HL-60/S4 (cell line): ENCODE data around the gene ALDH3B2.
"Not testable (repeated sequence)": the region's sequence is repeated elsewhere in the genome, so short reads cannot be mapped to it uniquely, and the experiment has no call there.

Source experiments
- in situ Hi-C: fragments of 300-500 bp; cut with MboI; formaldehyde crosslinking; loops from 2 replicates; pipeline ENCODE4 v1.14.3; 2022; ENCODE audit warnings: low sequenced_read_pairs

ALDH3B2 gene

DNA sequence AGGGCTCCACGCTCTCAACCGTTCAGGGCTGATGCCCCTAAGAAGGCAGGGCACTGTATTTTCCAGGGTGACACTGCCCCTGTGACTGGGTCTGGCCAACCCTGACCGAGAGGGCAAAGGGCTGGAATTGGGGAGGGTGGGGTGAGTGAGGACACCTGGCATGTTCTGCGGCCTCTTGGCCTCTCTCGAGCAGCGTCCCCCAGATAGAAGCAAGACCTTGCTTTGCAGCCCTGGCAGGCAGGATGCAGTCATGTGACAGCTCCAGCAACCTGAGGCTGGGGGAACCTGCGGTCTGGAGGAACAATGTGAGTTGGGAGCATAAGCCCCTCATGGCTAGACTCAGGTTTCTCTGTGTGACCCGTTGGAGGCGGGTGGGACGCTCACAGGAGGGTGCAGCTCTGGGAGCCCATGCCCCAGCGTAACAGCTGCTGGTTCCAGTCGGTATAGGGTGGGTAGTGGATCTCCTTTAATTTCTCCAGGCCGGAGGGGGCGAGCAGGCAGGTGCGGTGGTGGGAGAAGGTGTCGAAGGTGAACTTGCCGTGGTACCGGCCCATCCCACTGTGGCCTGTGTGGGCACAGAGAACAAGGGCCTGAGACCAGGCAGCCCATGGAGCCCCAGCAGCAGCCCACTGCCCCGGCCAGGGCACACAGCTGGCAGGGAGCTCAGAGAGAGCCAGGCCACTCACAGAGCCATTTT lies 11.4 kb downstream of the ALDH3B2 start:
- in situ Hi-C loops: no loop called here

DNA sequence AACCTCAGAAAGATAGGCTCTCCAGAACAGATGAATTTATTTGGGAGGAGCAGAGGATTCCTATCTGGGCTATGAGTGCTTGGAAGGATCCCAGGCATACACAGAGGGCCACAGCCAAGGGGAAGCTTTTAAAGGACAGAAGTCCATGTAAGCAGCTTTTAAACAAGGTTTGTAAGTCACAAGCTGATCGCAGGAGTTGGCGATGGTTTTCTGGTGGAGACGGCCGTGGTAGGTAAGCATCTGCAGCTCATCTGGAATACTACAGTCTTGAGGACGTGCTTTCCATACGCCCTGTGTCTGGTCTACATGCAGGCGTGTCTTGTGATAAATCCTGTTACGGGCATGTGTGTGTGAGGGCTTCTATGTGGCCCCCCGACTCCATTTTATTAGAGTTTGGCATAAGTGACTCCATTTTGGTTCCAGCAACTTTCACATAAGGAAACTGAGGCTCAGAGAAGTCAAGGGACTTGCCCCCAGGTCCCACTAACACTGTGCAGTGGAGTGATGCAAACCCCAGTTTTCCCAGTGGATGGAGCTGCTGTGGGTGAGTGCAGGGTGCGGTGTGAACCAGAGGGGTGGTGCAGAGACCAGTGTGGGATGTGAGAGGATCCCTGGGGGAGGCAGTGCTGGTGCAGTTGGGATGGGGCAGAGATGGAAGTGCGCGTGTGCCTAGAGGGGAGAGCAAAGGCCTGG lies 12.1 kb downstream of the ALDH3B2 start:
- in situ Hi-C loops: no loop called here

DNA sequence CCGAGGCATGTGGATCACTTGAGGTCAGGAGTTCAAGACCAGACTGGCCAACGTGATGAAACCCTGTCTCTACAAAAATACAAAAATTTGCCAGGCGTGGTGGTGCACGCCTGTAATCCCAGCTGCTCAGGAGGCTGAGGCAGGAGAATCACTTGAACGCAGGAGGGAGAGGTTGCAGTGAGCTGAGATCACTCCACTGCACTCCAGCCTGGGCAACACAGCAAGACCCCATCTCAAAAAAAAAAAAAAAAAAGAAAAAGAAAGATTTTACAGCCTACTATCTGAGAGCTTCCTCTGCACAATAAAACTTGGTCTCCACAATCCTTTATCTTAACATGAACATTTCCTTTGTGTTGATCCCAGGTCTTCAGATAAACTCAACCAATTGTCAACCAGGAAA lies 13.7 kb downstream of the ALDH3B2 start:
- in situ Hi-C loops: not testable (repeated sequence)

DNA sequence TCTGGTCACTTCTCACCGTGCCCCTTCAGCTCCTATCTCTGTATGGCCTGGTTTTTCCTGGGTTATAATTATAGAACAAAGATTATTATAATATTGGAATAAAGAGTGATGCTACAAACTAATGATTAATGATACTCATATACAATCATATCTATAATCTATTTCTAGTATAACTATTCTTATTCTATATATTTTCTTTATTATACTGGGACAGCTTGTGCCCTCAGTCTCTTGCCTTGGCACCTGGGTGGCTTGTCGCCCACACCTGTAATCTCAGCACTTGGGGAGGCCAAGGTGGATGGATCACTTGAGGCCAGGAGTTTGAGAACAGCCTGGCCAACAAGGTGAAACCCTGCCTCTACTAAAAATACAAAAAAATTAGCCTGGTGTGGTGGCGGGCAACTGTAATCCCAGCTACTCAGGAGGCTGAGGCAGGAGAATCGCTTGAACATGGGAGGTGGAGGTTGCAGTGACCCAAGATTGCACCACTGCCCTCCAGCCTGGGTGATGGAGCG lies 14.7 kb downstream of the ALDH3B2 start:
- in situ Hi-C loops: not testable (repeated sequence)

DNA sequence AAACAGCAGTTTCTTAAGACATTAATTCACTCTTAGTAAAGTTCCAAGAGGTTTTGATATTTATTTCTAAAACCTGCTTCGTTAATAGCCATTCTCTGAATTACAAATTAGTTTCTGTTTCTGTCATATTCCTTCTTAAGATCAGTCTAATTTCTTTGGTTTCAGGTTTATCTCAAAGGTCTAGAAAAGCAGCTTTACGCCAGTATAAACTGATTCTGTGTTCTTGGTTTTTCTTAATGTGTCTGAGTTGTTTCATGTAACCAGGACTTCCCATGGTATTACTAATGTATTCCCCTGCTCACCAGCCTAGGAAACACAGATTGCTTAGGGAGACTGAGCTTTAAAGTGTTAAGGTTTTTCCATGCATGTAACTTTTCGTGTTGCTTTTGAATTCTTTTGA lies 17.1 kb downstream of the ALDH3B2 start:
- in situ Hi-C loops: no loop called here

DNA sequence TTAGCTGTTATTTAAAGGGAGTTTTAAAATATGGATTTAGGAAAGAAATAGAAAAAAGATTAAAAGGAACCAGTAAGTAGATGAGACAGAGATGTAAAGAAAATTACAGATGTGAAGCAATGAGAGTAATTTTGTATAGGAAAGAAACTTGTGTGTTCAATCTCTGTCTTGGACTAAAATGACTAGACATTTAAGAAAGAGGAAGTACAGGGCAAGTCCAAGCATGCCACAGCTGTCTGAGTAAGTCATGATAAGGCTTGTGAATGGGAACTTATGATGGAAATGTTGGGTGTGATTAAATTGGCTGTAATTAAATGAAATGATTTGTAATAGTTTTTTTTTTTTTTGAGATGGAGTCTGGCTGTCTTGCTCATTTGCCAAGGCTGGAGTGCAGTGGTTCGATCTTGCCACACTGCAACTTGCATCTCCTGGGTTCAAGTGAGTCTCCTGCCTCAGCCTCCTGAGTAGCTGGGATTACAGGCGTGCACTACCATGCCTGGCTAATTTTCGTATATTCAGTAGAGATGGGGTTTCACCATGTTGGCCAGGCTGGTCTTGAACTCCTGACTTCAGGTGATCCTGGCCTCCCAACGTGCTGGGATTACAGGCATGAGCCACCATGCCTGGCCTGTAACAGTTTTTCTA lies 18.0 kb downstream of the ALDH3B2 start:
- in situ Hi-C loops: no loop called here

DNA sequence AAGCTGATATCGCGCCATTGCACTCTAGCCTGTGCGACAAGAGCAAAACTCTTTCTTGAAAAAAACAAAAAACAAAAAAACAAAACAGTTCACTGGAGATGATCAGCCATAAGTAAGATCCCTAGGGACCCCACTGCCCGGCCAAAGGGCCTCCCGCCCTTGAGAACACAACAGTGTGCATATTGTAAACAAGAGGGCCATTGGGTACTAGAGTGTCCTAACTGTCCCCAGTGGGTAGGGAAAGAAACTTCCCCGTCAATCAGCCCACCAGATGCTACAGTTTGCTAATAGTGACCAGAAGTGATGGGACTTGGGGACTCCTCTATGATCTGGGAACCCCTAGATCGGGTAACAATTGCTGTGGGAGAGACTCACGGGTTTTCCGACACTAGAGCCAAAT lies 20.2 kb downstream of the ALDH3B2 start:
- in situ Hi-C loops: no loop called here

DNA sequence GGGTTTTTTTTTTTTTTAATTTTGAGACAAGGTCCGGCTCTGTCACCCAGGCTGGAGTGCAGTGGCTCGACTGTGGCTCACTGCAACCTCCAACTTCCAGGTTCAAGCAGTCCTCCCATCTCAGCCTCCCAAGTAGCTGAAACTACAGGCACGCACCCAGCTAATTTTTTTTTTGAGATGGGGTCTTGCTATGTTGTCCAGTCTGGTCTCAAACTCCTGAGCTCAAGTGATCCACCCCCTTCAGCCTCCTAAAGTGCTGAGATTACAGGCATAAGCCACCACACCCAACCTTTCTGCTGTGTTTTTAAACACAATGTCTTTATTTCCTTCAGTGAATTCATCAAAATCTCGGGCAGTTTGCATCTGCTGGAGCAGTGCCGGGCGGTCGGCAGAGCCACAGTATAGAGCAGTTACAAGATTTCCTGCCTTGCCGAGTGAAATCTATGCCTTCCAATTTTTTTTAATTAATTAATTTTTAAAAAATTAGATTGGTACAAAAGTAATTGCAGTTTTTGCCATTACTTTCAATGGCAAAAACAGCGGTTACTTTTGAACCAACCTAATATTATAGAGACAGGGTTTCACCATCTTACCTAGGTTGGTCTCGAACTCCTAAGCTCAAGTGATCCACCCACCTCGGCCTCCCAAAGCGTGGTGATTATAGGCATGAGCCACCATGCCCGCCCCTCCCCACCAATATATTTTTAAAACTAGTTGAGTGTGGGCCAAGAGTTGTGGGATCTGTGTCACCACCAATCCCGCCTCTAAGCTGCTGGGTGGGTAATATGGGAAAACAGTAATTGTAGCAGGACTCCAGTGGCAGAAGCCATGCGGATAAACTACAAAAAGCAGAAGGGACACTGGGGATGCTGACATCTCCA lies 21.2 kb downstream of the ALDH3B2 start:
- in situ Hi-C loops: no loop called here

DNA sequence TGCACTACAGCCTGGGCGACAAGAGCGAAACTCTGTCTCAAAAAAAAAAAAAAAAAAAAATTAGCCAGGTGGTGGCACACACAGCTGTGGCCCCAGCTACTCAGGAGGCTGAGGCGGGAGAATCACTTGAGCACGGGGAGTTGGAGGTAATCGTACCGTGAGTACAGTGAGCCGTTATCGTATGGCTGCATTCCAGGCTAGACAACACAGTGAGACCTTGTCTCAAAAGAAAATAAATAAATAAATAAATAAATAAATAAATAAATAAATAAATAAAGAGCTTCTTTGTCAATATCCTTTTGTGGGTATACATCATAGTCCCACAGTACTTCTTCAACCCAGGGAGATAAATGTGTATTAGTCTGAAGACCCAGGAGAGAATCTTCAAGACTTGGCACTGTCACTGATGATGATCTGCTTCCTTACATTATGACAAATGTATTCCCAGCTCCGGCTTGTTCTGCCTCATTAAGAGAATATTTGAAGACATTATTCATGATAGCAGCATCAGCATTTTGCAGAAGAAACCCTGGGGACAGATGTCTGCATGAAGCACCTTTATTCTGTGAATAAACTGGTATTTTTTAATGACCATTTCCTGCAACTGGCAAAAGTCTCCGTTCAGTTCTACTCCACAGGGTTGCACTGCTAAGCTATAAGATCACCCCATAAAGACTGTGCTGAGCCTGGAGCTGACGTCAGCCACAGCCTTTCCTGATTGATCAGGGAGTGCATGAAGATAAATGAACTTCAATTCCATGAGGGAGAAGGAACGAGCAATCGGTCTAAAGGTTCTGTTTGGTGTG lies 22.2 kb downstream of the ALDH3B2 start:
- in situ Hi-C loops: no loop called here

DNA sequence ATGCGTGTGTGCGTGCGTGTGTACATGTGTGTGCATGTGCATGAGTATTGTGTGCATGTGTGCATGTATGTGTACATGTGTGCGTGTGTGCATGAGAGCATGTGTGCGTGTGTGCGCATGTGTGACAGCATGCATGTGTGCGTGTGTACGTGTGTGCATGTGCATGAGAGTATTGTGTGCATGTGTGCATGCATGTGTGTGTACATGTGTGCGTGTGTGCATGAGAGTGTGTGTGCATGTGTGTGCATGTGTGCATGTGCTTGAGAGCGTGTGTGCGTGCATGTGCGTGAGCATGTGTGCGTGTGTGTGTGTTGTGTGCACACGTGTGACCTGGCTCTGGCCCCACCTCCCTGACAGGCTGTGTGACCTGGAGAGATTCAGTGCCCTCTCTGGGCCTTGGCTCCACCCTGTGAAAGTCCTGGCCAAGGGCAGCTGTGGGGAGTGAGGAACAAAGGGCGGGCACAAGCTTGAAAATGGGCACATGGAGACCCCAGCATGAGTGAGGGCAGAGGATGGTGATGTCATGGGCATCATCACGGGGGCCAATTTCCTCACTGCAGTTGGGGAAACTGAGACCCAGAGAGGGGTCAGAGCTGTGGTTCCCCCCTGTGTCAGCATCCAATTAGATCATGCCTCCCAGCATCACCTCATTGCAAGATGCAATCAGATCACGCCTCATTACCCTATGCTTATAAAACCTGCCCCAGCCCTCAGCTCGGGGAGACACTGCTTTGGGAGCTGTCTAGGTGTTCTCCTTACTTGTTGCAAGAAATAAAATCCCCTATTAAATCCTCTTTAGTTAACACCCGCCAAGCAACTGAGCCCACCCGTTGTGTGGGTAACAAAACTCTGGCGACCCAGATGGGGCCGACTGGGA lies 24.6 kb downstream of the ALDH3B2 start:
- in situ Hi-C loops: no loop called here

DNA sequence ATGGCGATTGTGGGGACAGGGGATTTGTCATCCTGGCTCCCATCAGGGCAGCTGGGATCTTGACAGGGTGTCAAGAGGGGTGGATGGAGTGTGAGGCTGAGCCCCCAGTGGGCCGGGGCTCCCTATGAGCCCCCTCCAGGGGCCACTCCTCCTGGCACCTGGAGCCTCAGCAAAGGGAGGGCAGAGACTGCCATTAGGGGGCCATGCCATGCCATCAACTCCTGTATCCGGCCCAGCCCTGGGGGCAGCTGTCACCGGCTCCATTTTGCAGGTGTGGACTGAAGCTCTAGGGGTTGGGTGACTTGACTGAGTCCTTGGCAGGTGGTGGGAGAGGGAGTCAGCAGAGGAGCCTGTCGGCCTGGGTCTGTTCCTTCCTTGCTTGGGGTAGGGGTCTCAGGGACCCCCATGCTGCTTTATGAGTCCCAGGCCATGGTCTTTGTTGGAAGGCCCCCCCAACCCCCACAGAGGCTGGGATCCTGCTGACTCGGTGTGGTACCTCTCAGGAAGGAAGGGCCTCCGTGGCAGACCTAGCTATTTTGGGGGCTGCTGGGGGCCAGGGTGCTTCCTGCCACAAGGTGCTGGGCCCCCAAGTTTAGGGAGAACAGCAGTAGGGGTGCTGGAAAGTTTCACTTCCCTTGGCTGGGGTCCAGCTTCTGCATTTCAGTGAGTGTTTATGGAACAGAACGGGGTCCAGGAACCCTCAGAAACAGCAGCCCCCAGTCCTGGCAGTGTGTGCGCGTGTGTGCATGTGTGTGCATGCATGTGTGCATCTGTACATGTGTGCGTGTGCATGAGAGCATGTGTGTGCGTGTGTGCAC lies 25.4 kb downstream of the ALDH3B2 start:
- in situ Hi-C loops: no loop called here

DNA sequence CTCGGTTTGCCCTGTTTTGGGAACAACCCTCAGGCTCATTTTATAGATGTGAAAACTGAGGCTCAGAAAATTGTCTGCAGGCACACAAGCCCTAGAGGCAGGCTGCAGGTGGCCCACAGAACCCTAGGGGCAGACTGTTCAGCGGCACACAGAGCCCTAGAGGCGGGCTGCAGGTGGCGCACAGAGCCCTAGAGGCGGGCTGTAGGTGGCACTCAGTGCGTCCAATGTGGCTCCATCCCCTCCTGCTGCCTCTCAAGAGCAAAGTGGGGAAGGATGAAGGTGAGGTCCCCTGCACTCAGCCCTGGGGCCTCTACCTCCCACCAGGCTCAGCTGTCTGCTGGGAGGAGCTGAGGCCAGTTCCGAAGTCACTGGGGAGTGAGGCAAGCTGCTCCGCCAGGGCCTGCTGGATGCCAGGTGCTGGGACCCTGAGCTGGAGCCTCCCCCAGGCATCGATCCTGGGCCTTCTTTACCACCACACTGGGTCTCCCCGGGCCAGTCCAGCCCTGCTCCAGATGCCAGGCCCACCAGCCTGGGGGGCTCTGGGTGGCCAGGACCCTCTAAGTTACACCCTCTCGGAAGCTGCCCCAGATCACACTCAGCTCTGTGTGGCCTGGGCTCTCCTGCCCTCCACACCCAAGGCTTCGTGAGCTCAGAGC lies 26.2 kb downstream of the ALDH3B2 start:
- in situ Hi-C loops: no loop called here

DNA sequence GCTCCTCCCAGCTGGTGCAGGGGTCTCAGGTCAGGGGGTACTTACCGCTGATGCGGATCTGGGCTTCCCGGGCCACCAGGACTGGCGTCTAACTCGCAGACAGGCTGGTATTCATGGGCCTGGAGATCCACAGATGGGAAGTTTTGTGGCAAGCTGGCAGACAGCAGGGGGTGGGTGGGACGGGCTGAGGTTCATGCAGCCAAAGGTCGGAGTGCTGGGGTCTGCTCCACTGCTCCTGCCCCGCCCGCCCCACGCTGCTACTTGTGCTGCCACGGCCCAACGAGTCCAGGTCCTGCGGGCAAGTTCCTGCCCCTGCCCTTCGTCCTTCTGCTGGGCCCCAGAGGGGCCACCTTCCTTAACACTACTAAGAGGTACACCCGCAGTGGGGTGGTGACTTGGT lies 27.0 kb downstream of the ALDH3B2 start:
- in situ Hi-C loops: no loop called here

DNA sequence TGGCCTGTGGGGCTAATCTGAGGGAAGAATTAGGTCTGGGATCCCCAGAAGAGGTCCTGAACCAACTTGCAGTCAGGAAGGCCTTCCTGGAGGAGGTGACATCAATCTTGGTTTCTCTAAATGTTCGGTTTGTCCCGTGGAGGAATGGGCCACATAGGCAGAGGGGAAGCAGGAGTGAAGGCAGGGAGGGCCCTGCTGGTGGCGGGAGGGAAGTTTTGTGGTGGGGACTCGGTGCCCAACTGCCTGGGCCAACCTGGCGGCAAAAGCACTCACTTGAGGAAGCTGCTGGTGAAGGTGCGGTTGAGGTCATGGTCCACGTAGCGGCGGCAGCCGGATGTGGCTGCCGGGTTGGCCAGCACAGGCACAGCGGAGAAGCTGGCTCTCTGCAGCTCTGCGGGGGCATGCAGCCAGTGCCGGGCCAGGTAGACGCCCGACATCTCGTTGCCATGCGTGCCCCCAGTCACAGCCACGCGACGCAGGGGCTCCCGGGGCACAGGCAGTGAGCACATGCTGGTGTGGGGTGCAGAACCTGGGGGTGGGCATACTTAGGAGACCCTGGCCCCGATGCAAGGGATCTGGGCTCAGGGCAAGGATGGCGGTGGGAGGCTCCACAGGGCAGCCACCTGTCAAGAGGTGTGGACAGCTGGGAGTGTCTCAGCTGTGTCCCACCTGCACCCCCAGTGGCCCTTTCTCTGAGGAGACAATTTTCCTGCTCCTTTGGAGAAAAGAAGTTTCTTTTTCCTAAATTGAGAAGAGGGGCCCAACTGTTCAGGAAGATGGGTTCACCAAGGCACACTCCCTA lies 27.7 kb downstream of the ALDH3B2 start:
- in situ Hi-C loops: no loop called here

DNA sequence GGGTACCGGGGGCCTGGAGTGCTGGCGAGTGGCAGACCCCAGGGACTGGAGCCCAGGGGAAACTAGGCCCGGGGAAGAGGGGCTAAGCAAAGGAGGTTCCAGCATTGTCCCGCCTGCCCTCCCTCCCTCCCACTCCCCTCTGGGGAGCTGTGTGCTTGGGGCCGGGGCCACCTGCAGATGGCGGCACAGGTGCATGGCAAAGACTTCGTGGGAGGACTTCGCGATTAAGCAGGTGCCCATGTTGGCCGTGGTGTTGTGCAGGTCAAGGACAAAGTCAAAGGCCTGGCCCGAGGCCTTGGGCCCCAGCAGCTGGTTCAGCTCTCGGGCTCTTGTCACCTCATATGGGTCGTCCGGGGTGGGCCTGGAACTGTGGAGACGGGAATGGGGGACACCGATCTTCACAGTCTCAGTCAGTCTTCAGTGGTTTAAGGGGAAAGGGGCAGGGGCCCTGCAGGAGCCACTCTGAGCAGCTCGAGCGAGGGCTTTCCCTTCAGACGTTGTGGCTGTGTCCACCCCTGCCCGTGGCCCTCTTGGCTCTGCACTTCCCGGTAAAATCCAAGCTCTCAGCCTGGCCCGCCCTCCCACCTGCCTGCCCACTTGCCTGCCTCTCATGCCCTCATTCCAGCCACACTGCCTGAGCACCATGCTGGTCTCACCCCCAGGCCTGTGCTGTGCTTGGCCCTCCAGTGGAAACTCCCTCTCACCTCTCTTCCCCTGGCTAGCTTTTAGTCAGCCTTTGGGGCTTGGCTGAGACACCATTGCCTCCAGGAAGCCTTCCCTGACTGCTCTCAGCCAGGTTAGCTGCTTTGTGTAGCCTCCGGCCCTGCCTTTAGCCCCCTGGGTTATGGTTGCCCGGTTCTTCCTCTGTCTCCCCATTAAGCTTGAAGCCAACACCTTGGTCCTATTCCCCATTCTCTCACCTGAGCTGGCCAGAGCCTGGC lies 28.6 kb downstream of the ALDH3B2 start:
- in situ Hi-C loops: no loop called here
